ENCODE measurements around the gene FHOD1. TPM values are rescaled to one million over a fixed set of nuclear protein-coding genes. Genes with fewer than 3 reads are reported as not detected.

FHOD1 gene
- total and polyA plus RNA-seq, 2 donors (not counting 1 experiment from before 2014, with no cell fraction given) = 46.3 to 46.9 TPM

- no peak overlapping the region for H3K27ac Mint-ChIP-seq
Observed at GRCh38 chr16:67271446-67271845, 24.2 kb upstream of the FHOD1 start.

GRCh38 chr16:67270931-67271338 lies 23.7 kb upstream of the FHOD1 start:
- Mint-ChIP-seq H3K27me3 (peaks cover 3% of the 10 kb centered on the region), H3K9me3 (ENCODE audit: insufficient read depth) (no peaks in the 10 kb centered on the region), H3K27ac (no peak overlapping the region), H3K4me3 (no peak overlapping the region), H3K4me1 (no peaks in the 10 kb centered on the region)
- no peaks in the 10 kb centered on the region for H3K27me3 ChIP-seq (replicated peaks in 1 of 4; ENCODE audit: control extremely low read depth in 1 of 4, control insufficient read depth in 3 of 4, insufficient read depth in 4 of 4, low read length in 3 of 4)
- H4K20me1 ChIP-seq (ENCODE audit: control insufficient read depth, insufficient read depth, low read length, poor library complexity, severe bottlenecking) = no peaks in the 10 kb centered on the region
- intact Hi-C loops (cut with micrococcal nuclease) = no loop called here
- no peak overlapping the region for H3K4me3 ChIP-seq (ENCODE audit: control extremely low read depth in 1 of 5, extremely low read depth in 1 of 5, insufficient read depth in 1 of 5, low read depth in 2 of 5, low read length in 4 of 5)
- 88% methylated on average over 9 of the region's 11 CpGs for WGBS (ENCODE audit: insufficient coverage)
- no peak overlapping the region for H3K9ac ChIP-seq (ENCODE audit: low read length)
- CTCF ChIA-PET = interaction anchor here (0.6 kb wide), 1 partner anchor 42 kb away, joined by 3 read pairs; no protein-coding TSS in a partner anchor
- no peak overlapping the region for H2AFZ ChIP-seq (ENCODE audit: insufficient read depth, low read depth, low read length, poor library complexity, severe bottlenecking)
- ATAC-seq (ENCODE audit: low read depth) (no peak), DNase-seq (no peak)
- no peak overlapping the region for H3K4me2 ChIP-seq (replicated peaks; ENCODE audit: low read depth, low read length, poor library complexity, severe bottlenecking)
- no peak for TF ChIP-seq EZH2 (IDR thresholded peaks at IDR 0.05; ENCODE audit: borderline replicate concordance, insufficient read depth, low read depth, low read length, poor library complexity, severe bottlenecking)
- no peak for TF ChIP-seq CTCF (IDR thresholded peaks at IDR 0.05)
- H3K4me1 ChIP-seq (ENCODE audit: control insufficient read depth in 2 of 2, insufficient read depth in 2 of 2, low read length in 2 of 2) = no peaks in the 10 kb centered on the region
- no peaks in the 10 kb centered on the region for H3K36me3 ChIP-seq (replicated peaks in 1 of 2; ENCODE audit: control extremely low read depth in 1 of 2, control insufficient read depth in 1 of 2, extremely low read depth in 1 of 2, insufficient read depth in 2 of 2, low read length in 1 of 2)
- no peaks in the 10 kb centered on the region for H3K9me3 ChIP-seq (ENCODE audit: control extremely low read depth in 1 of 3, control insufficient read depth in 2 of 3, insufficient read depth in 1 of 3, low read length in 2 of 3)
- no peak overlapping the region for H3K27ac ChIP-seq (ENCODE audit: low read length in 2 of 2)
- POLR2A ChIA-PET = no interaction called here
- no peaks in the 10 kb centered on the region for H3K79me2 ChIP-seq (ENCODE audit: control insufficient read depth, insufficient read depth, low read length)

More at GRCh38 chr16:67271446-67271845, 24.2 kb upstream of the FHOD1 start:
- Histone ChIP-seq H3K79me2 (ENCODE audit: control insufficient read depth, insufficient read depth, low read length) (no peaks in the 10 kb centered on the region), H3K9me3 (ENCODE audit: control extremely low read depth in 1 of 3, control insufficient read depth in 2 of 3, insufficient read depth in 1 of 3, low read length in 2 of 3) (no peaks in the 10 kb centered on the region), H3K27me3 (replicated peaks in 1 of 4; ENCODE audit: control extremely low read depth in 1 of 4, control insufficient read depth in 3 of 4, insufficient read depth in 4 of 4, low read length in 3 of 4) (no peaks in the 10 kb centered on the region), H3K4me1 (ENCODE audit: control insufficient read depth in 2 of 2, insufficient read depth in 2 of 2, low read length in 2 of 2) (no peaks in the 10 kb centered on the region), H3K27ac (ENCODE audit: low read length in 2 of 2) (no peak overlapping the region), H3K36me3 (replicated peaks in 1 of 2; ENCODE audit: control extremely low read depth in 1 of 2, control insufficient read depth in 1 of 2, extremely low read depth in 1 of 2, insufficient read depth in 2 of 2, low read length in 1 of 2) (no peaks in the 10 kb centered on the region), H4K20me1 (ENCODE audit: control insufficient read depth, insufficient read depth, low read length, poor library complexity, severe bottlenecking) (no peaks in the 10 kb centered on the region), H2AFZ (ENCODE audit: insufficient read depth, low read depth, low read length, poor library complexity, severe bottlenecking) (no peak overlapping the region), H3K4me3 (ENCODE audit: control extremely low read depth in 1 of 5, extremely low read depth in 1 of 5, insufficient read depth in 1 of 5, low read depth in 2 of 5, low read length in 4 of 5) (no peak overlapping the region), H3K4me2 (replicated peaks; ENCODE audit: low read depth, low read length, poor library complexity, severe bottlenecking) (no peak overlapping the region), H3K9ac (ENCODE audit: low read length) (no peak overlapping the region)
- intact Hi-C loops (cut with micrococcal nuclease) = no loop called here
- DNase-seq = no peak
- Mint-ChIP-seq H3K4me1 (peaks cover under 1% of the 10 kb centered on the region), H3K4me3 (no peak overlapping the region), H3K9me3 (ENCODE audit: insufficient read depth) (no peaks in the 10 kb centered on the region), H3K27me3 (peaks cover 3% of the 10 kb centered on the region)
- POLR2A ChIA-PET = no interaction called here
- WGBS (ENCODE audit: insufficient coverage) = 84% methylated on average over 2 of the region's 4 CpGs
- no peak for TF ChIP-seq EZH2 (IDR thresholded peaks at IDR 0.05; ENCODE audit: borderline replicate concordance, insufficient read depth, low read depth, low read length, poor library complexity, severe bottlenecking)
- TF ChIP-seq CTCF (IDR thresholded peaks at IDR 0.05) = no peak
- no peak for ATAC-seq (ENCODE audit: low read depth)
- CTCF ChIA-PET = no interaction called here

All from B cell (primary cell).